GM12865 (cell line): Measurements from ENCODE around the gene ZFPM1.

ENCODE experiments used
- DNase-seq: peaks from one replicate; pipeline ENCODE4 v3.0.0; 2010; ENCODE audit warnings: low read depth
- H3K4me3 ChIP-seq: 2 replicates; pipeline ENCODE4 v1.5.1; 2011; ENCODE audit warnings: mild to moderate bottlenecking, low read depth, low read length, control low read depth
- TF ChIP-seq, protein P1 (sequence below): IDR thresholded peaks from 2 replicates; pipeline ENCODE4 v1.5.1; 2011; ENCODE audit warnings: low read length, control low read depth, low read depth, inconsistent platforms; ENCODE audit not compliant: insufficient read depth; ENCODE audit errors: missing control alignments

Gene ZFPM1

GRCh38 chr16:88418869-88419268, 34.2 kb upstream of the ZFPM1 start:
- no peak overlapping the region for H3K4me3 ChIP-seq
- TF ChIP-seq, protein P1, sequence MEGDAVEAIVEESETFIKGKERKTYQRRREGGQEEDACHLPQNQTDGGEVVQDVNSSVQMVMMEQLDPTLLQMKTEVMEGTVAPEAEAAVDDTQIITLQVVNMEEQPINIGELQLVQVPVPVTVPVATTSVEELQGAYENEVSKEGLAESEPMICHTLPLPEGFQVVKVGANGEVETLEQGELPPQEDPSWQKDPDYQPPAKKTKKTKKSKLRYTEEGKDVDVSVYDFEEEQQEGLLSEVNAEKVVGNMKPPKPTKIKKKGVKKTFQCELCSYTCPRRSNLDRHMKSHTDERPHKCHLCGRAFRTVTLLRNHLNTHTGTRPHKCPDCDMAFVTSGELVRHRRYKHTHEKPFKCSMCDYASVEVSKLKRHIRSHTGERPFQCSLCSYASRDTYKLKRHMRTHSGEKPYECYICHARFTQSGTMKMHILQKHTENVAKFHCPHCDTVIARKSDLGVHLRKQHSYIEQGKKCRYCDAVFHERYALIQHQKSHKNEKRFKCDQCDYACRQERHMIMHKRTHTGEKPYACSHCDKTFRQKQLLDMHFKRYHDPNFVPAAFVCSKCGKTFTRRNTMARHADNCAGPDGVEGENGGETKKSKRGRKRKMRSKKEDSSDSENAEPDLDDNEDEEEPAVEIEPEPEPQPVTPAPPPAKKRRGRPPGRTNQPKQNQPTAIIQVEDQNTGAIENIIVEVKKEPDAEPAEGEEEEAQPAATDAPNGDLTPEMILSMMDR: no peak
- DNase-seq: no peak

DNA sequence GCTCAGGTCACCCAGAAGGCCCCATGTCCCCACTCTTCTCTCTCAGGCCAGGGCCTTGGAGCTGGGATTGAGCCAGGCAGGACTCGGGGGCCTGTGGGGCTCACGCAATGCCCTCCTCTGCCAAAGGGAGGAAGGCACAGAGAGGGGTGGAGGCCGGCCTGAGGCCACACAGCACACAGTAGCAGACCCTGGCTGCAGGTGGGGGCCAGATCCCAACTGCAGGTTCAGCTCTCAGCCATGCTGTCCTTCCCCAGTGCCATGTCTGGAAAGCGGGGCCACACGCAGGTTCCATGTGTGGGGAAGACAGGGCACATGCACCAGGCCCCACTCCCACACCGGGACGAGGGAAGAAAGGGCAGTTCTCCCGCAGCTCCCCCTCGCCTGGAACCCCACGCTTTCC, 33.3 kb upstream of the ZFPM1 start:
- TF ChIP-seq, protein P1: no peak
- H3K4me3 ChIP-seq: no peak overlapping the region

DNA sequence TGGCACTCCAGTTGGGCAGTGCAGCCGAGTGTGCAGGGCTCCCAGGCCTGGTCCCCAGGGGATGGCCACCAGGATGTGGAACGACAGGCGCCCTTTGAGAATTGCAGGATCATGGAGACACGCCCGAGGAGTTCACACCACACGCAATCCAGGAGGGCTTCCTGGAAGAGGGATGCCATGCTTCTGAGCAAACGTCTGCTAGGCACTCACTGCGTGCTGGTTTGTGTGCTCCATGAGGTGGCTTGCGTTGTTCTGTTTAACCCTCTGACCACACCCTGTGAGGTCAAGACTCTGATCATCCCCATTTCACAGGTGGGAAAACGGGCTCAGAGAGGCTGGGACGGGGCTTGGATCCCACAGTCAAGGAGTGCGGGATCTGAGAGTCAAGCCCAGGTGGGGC, 32.6 kb upstream of the ZFPM1 start:
- TF ChIP-seq, protein P1: no peak
- DNase-seq: no peak
- H3K4me3 ChIP-seq: no peak overlapping the region

More for the DNA sequence above, 33.3 kb upstream of the ZFPM1 start:
- DNase-seq: no peak

DNA sequence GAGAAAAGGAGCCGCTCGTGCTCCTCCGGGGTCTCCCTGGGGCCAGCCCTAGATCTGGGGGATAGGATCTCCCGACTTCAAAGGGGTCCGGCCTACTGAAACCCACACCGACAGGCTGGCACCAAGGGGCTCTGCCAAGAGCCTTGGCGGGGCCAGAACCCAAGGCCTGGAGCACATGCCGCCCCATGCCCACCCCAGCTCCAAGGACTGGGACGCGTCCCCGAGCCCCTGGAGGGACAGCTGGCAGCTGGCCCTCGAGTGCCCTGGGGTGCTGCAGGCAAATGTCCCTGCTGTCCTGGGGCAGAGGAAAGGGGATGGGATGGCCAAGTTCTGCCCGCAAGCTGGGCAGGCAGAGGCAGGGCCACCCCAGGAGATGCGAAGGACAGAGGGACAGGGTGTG, 31.8 kb upstream of the ZFPM1 start:
- TF ChIP-seq, protein P1: no peak
- no peak for DNase-seq
- H3K4me3 ChIP-seq: no peak overlapping the region

- TF ChIP-seq, protein P1: no peak
- DNase-seq: no peak
- no peak overlapping the region for H3K4me3 ChIP-seq
These were observed 31.1 kb upstream of the ZFPM1 start for GRCh38 chr16:88421871-88422433.

GRCh38 chr16:88422733-88423447, 30.2 kb upstream of the ZFPM1 start:
- no peak overlapping the region for H3K4me3 ChIP-seq
- no peak for DNase-seq
- TF ChIP-seq, protein P1: no peak

DNA sequence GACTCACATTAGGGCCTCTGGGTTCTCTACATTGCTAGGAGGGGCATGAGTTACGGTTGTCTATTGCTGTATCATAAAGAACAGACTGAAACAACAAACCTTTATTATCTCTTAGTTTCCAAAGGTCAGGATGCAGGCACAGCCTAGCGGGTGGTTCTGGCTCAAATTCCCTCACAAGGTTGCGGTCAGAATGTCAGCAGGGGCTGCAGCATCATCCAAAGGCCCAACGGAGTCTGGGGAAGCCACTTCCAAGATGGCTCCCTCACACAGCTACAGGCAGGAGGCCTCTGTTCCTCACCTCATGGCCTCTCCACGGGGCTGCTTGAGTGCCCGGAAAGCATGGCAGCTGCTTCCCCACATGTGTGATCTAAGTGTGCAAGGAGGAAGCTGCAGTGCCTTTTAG, 29.6 kb upstream of the ZFPM1 start:
- TF ChIP-seq, protein P1: no peak
- H3K4me3 ChIP-seq: no peak overlapping the region
- no peak for DNase-seq
